CD8-positive, alpha-beta memory T cell (primary cell): Measurements from ENCODE around the gene SFT2D3. TPM values are rescaled to one million over a fixed set of nuclear protein-coding genes. Genes with fewer than 3 reads are reported as not detected.
A peak's percentile ranks its signal among the peaks of the same experiment; 100 is the strongest.

Experiments used
- CTCF ChIA-PET: fragments of 350-600 bp; sonication (Branson Sonifier 250); formaldehyde crosslinking; loops from one replicate; lab custom pipeline; 2021; ENCODE audit warnings: antibody characterized with exemption; lab: Charles Lee
- POLR2A ChIA-PET: fragments of 350-600 bp; sonication (Branson Sonifier 250); formaldehyde crosslinking; loops from one replicate; lab custom pipeline; 2021; ENCODE audit warnings: antibody characterized with exemption; lab: Charles Lee
- DNase-seq, 5 donors: peaks; one replicate each; pipeline versions ENCODE4 v3.0.0 to v3.0.0-alpha.2; 2020 to 2022; ENCODE audit warnings: mixed read lengths in 1 of 5
- H3K27ac ChIP-seq: one replicate; pipeline ENCODE4 v1.7.0; 2013; ENCODE audit warnings: low read depth, mild to moderate bottlenecking, low read length, moderate library complexity
- H3K27me3 ChIP-seq: 2 replicates; pipeline ENCODE4 v1.7.0; 2013; ENCODE audit warnings: low read length, mild to moderate bottlenecking; ENCODE audit not compliant: insufficient read depth, poor library complexity, severe bottlenecking
- H3K36me3 ChIP-seq: 2 replicates; pipeline ENCODE4 v1.7.0; 2013; ENCODE audit warnings: mild to moderate bottlenecking, low read length, moderate library complexity; ENCODE audit not compliant: insufficient read depth
- H3K4me1 ChIP-seq: 2 replicates; pipeline ENCODE4 v1.7.0; 2013; ENCODE audit warnings: mild to moderate bottlenecking, low read length, moderate library complexity; ENCODE audit not compliant: insufficient read depth
- H3K4me3 ChIP-seq: 2 replicates; pipeline ENCODE4 v1.7.0; 2013; ENCODE audit warnings: mild to moderate bottlenecking, low read length
- H3K9me3 ChIP-seq: 2 replicates; pipeline ENCODE4 v1.7.0; 2013; ENCODE audit warnings: mild to moderate bottlenecking, low read length
- H3K27ac Mint-ChIP-seq, 8 donors: one replicate each; pipeline ENCODE4 v1.8.0; 2020 to 2021; ENCODE audit warnings: mixed read lengths in 8 of 8, mild to moderate bottlenecking in 6 of 8, inconsistent platforms in 3 of 8, moderate library complexity in 3 of 8
- H3K27me3 Mint-ChIP-seq, 2 donors: one replicate each; pipeline ENCODE4 v1.8.0; 2020 to 2021; ENCODE audit warnings: mixed read lengths in 2 of 2, mild to moderate bottlenecking in 1 of 2, moderate library complexity in 1 of 2
- H3K36me3 Mint-ChIP-seq, 3 donors: one replicate each; pipeline ENCODE4 v1.8.0; 2020 to 2021; ENCODE audit warnings: mixed read lengths in 3 of 3, inconsistent platforms in 1 of 3, mild to moderate bottlenecking in 1 of 3
- H3K4me1 Mint-ChIP-seq, 3 donors: one replicate each; pipeline ENCODE4 v1.8.0; 2020 to 2021; ENCODE audit warnings: mixed read lengths in 3 of 3, inconsistent platforms in 1 of 3, mild to moderate bottlenecking in 1 of 3
- H3K4me3 Mint-ChIP-seq, 7 donors: one replicate each; pipeline ENCODE4 v1.8.0; 2020 to 2021; ENCODE audit warnings: mixed read lengths in 7 of 7, mild to moderate bottlenecking in 6 of 7, moderate library complexity in 4 of 7, inconsistent platforms in 2 of 7
- H3K9me3 Mint-ChIP-seq, 5 donors: one replicate each; pipeline ENCODE4 v1.8.0; 2020 to 2022; ENCODE audit warnings: mixed read lengths in 5 of 5, mild to moderate bottlenecking in 3 of 5, moderate library complexity in 2 of 5, inconsistent platforms in 1 of 5
- polyA plus RNA-seq: library from polyadenylated mRNA; unstranded; fragments of 300-500 nt; fragmentation: Illumina TruSeq; gene quantifications from one replicate; pipeline ENCODE4 v1.2.3, GENCODE V29; 2021
- total RNA-seq, 2 experiments: library from RNA; stranded (reverse); gene quantifications; one replicate each; pipeline ENCODE4 v1.2.3, GENCODE V29; 2021

Gene SFT2D3
- total and polyA plus RNA-seq, 3 experiments from 2014 or later, result 0.31 to 5.5 (median 4.6) TPM

DNA sequence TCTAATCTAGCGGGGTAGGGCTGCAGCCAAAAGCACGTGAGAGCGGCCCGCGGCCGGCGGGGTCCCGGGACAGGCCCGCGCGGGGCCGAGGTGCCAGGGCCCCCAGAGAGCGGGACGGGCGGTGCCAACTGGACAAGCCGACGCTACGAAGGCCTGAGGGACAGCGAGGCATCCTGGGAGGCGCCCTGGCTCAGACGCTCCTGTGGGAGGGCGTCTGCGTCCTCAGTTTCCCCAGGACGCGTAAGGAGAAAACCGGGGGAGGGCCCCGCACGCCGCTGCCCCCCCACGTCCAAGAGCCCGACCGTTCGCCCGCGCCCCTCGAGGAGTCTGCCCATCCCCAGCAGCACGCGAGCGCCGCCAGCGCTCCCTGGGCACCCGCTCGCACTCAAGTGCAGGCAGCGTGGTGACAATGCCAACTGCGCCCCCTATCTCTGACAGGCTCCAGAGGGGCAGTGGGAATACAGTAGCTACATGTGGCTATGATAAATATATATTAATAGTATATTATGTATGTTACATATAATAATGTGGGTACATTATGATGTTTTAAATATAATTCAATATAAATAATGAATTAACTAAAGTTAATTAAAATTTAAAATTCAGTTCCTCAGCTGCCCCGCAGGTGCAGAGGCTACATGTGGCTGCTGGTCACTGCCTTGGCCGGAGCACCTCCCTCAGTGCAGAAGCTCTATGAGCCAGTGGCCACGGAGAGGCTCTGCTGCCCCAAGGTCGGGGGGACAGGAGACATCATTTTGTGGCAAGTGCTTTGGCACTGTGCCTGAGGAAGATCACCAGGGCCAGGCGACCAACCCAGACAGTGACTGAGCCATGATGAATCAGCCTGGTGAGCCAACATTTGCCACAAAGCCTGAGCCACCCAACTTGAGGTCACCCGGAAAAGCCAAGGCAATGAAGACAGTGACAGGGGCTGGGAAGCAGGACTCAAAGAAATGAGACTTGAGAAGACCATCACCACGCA, 5.5 kb upstream of the SFT2D3 start:
- H3K9me3 Mint-ChIP-seq, result peaks cover 0 to 15% (median 11%) of the 10 kb centered on the region in 5 donors
- CTCF ChIA-PET, result interaction anchor here (1.0 kb wide), 1 partner anchor 8 kb away, joined by 4 read pairs; no protein-coding TSS in a partner anchor

DNA sequence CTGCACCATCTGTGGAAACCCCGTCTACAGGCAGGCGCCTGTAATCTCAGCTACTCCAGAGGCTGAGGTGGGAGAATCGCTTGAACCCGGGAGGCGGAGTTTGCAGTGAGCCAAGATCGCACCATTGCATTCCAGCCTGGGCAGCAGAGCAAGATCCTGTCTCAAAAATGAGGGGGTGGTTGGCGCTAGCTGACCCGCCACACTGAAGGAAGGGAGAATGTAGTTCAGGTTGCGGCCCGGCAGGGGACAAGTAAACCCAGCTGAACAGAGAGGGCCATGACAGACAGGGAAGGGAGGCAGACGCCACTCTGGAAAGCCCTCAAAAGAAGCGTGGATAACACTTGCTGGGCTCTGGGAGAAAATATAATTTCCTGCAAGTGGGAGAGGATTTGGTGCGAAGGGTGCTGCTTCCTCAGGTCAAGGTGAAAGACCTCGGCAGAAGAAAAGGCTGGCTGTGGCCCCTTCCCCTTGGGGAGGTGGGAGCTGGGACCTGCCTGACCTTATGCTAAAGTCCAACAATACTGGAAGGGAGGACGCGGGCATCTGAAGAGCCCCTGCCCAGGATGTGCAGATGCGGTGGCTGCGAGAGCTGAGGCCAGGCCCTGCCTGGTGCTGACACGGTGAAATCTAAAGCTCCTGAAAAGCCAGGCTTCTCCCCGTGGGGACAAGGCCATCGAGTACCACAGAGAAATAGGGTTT, 3.7 kb upstream of the SFT2D3 start:
- H3K9me3 ChIP-seq, result no peaks in the 10 kb centered on the region
- peaks cover 13% of the 10 kb centered on the region for H3K4me1 ChIP-seq
- peak overlapping the region in 2 of 8 donors; percentile 11 to 36 for H3K27ac Mint-ChIP-seq
- H3K4me3 ChIP-seq, result no peak overlapping the region
- POLR2A ChIA-PET, result no interaction called here
- no peaks in the 10 kb centered on the region for H3K36me3 ChIP-seq
- CTCF ChIA-PET, result no interaction called here
- peaks cover 0 to 10% of the 10 kb centered on the region in 2 donors for H3K27me3 Mint-ChIP-seq
- H3K4me3 Mint-ChIP-seq, result peak overlapping the region in 1 of 7 donors; percentile 19
- H3K9me3 Mint-ChIP-seq, result no peaks in the 10 kb centered on the region
- H3K27ac ChIP-seq, result no peak overlapping the region
- DNase-seq, result no peak
- H3K36me3 Mint-ChIP-seq, result peaks cover 4 to 8% (median 7%) of the 10 kb centered on the region in 3 donors
- H3K27me3 ChIP-seq, result no peaks in the 10 kb centered on the region
- H3K4me1 Mint-ChIP-seq, result peaks cover 17 to 19% (median 17%) of the 10 kb centered on the region in 3 donors

More for the DNA sequence above, 5.5 kb upstream of the SFT2D3 start:
- Histone ChIP-seq H3K27me3 (no peaks in the 10 kb centered on the region), H3K36me3 (no peaks in the 10 kb centered on the region), H3K27ac (no peak overlapping the region), H3K4me3 (no peak overlapping the region), H3K4me1 (peaks cover 6% of the 10 kb centered on the region), H3K9me3 (no peaks in the 10 kb centered on the region)
- Mint-ChIP-seq H3K27me3 (peaks cover 0 to 9% of the 10 kb centered on the region in 2 donors), H3K27ac (no peak overlapping the region), H3K36me3 (peaks cover 1 to 25% (median 7%) of the 10 kb centered on the region in 3 donors), H3K4me3 (no peak overlapping the region), H3K4me1 (peaks cover 8% of the 10 kb centered on the region in 3 donors)
- POLR2A ChIA-PET, result no interaction called here
- peak in 3 of 5 donors; percentile 14 to 47 (median 44) for DNase-seq

DNA sequence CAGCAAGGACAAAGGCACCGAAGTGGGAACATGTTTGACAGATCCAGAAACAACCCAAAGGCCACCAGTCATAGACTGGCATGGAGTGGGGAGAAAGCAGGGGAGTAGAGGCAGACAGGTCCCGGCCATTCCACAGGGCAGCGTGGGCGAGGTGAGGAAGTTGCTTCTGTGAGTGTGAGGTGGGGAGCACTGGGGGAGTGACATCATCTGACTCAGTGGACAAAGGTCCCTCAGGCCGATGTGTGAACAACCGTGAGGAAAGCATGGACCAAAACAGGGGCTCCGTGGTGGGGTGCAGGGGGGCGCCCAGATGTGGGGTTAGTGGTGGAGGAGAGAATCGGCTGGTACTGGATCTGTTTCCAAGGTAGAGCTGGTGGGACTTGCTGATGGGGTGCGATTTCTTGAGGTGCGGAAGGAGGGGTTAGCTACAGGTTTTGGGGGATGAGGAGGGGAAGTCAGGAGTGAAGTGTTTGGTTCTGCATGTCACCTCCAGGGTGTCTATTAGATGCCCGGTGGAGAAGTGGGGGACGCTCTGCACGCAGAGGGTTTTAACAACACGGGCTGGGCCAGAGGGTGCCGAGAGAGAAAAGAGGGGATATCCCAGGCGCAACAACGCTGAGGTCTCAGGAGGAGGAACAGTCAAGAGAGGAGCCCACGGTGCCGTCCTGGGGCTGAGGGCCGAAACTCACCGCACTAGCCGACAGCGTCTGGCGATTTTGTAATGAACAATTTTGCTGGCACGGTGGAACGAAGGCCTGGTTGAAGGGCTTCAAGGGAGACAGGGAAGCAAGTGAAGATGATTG, 2.5 kb upstream of the SFT2D3 start:
- ChIA-PET CTCF (no interaction called here), POLR2A (no interaction called here)
- peak overlapping the region in 3 of 8 donors; percentile 5 to 48 (median 41) for H3K27ac Mint-ChIP-seq
- H3K9me3 Mint-ChIP-seq, result no peaks in the 10 kb centered on the region
- Histone ChIP-seq H3K4me1 (peaks cover 25% of the 10 kb centered on the region), H3K4me3 (no peak overlapping the region), H3K27me3 (no peaks in the 10 kb centered on the region), H3K9me3 (no peaks in the 10 kb centered on the region), H3K36me3 (no peaks in the 10 kb centered on the region), H3K27ac (no peak overlapping the region)
- peaks cover 4 to 8% (median 7%) of the 10 kb centered on the region in 3 donors for H3K36me3 Mint-ChIP-seq
- H3K4me3 Mint-ChIP-seq, result peak overlapping the region in 3 of 7 donors; percentile 21 to 71 (median 67)
- peaks cover 27 to 29% (median 27%) of the 10 kb centered on the region in 3 donors for H3K4me1 Mint-ChIP-seq
- DNase-seq, result no peak
- H3K27me3 Mint-ChIP-seq, result peaks cover 0 to 10% of the 10 kb centered on the region in 2 donors

DNA sequence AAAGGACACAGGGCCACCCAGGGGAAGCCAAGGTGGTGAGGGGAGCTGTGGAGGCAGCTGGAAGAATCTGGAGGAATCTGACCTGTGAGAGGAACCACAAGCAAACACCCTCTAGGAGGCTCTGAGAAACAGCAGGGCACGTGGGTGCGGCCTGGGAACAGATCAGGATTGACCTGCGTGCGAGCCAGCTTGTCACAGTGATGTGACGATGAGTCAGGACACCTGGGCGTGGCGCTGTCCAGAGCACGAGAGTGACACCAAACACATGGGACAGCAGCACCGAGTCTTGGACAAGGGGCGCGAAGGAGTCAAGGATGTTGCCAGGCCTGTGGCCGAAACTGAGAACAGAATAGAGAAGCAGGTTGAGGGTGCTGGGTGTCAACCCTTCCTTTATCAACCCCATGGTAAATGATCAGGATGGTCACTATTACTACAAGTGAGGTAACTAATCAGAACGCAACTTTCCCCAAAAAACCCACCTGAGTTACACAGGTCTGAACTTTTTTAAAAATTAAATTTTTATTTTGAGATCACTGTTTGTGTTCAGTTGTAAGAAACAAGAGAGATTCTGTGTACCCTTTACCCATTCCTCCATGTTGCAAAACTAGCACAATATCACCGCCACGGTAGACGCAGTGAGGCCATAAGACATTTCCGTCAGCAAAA, 637 bp upstream of the SFT2D3 start:
- peak overlapping the region; percentile 77 for H3K4me3 ChIP-seq
- Mint-ChIP-seq H3K36me3 (peaks cover 6 to 22% (median 8%) of the 10 kb centered on the region in 3 donors), H3K4me3 (peak overlapping the region; percentile 92 to 99 (median 94)), H3K9me3 (no peaks in the 10 kb centered on the region), H3K4me1 (peaks cover 45 to 48% (median 46%) of the 10 kb centered on the region in 3 donors), H3K27ac (peak overlapping the region; percentile 95 to 100 (median 98)), H3K27me3 (peaks cover 0 to 10% of the 10 kb centered on the region in 2 donors)
- H3K36me3 ChIP-seq, result peaks cover 7% of the 10 kb centered on the region
- peaks cover 41% of the 10 kb centered on the region for H3K4me1 ChIP-seq
- H3K27me3 ChIP-seq, result no peaks in the 10 kb centered on the region
- peak overlapping the region; percentile 82 for H3K27ac ChIP-seq
- CTCF ChIA-PET, result interaction anchor here (0.9 kb wide), 1 partner anchor 111 kb away, joined by 3 read pairs; the partner anchor contains the start of gene WDR33
- H3K9me3 ChIP-seq, result no peaks in the 10 kb centered on the region
- DNase-seq, result peak in 2 of 5 donors; percentile 4 to 55
- POLR2A ChIA-PET, result interaction anchor here (0.9 to 1.8 kb wide), 2 partner anchors 25 to 174 kb away, joined by 3 to 11 read pairs; partner anchors contain the start of gene IWS1

DNA sequence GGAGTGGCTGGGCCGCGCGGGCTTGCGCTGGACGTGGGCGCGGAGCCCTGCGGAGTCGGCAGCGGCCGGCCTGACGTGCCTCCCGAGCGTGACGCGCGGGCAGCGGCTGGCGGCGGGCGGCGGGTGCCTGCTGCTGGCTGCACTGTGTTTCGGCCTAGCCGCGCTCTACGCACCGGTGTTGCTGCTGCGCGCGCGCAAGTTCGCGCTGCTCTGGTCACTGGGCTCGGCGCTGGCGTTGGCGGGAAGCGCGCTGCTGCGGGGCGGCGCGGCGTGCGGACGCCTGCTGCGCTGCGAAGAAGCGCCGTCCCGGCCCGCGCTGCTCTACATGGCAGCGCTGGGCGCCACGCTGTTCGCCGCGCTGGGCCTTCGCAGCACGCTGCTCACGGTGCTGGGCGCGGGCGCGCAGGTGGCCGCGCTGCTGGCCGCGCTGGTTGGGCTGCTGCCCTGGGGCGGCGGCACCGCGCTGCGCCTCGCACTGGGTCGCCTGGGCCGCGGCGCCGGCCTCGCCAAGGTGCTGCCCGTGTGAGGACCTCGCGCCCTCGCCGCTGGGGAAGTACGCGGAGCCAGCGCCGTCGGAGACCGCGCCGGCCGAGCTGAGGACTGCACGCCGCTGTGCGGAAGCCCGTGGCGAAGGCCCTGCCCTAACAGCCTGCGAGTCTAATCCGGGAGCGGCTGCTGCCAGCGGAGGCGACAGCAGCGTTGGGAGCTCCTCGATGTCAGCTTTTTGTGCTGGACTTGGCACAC, 526 bp downstream of the SFT2D3 start:
- H3K27ac Mint-ChIP-seq, result peak overlapping the region; percentile 30 to 100 (median 95)
- CTCF ChIA-PET, result interaction anchor here (0.8 to 1.8 kb wide), 5 partner anchors 12 to 110 kb away, joined by 3 to 6 read pairs (median 3); partner anchors contain the start of gene WDR33
- H3K4me1 Mint-ChIP-seq, result peaks cover 48 to 51% (median 50%) of the 10 kb centered on the region in 3 donors
- peak overlapping the region; percentile 89 to 99 (median 94) for H3K4me3 Mint-ChIP-seq
- peaks cover 0 to 8% of the 10 kb centered on the region in 2 donors for H3K27me3 Mint-ChIP-seq
- peak overlapping the region; percentile 82 for H3K27ac ChIP-seq
- peaks cover 6 to 34% (median 8%) of the 10 kb centered on the region in 3 donors for H3K36me3 Mint-ChIP-seq
- POLR2A ChIA-PET, result interaction anchor here (0.6 to 1.8 kb wide), 9 partner anchors 13 to 389 kb away, joined by 3 to 11 read pairs (median 3); partner anchors contain the start of genes IWS1, POLR2D, UGGT1 and WDR33
- H3K4me3 ChIP-seq, result peak overlapping the region; percentile 77
- H3K9me3 ChIP-seq, result no peaks in the 10 kb centered on the region
- DNase-seq, result peak; percentile 68 to 86 (median 81)
- H3K9me3 Mint-ChIP-seq, result no peaks in the 10 kb centered on the region
- no peaks in the 10 kb centered on the region for H3K27me3 ChIP-seq
- peaks cover 13% of the 10 kb centered on the region for H3K36me3 ChIP-seq
- H3K4me1 ChIP-seq, result peaks cover 41% of the 10 kb centered on the region

DNA sequence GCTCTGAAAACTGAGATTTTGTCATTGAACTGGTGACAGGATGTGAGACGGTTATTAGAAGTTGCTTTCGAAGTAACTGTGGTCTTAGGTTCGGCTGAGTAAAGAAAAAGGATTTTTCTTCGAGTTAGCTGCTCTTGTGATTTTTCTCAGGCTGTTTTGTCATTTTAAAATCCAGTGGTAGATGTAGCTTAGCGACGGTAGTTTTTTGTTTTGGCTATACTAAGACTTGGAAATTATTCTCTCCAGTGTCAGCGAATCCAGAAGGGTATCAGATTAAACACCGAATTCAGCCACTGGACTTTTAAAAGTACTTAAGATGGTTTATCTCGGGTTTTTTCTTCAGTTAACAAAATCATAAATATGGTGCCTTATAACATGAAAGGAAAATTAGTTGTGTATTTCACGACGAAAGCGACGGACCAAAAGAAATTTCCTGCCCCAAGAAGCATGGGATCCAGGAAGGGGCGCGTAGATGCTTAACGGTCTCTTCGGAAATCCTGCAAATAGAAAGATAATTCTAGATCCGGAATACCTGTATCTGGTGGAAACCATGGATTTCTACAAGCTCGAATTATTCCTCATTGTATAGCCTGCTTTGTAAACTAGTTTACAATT, 1.2 kb downstream of the SFT2D3 start:
- H3K27ac ChIP-seq, result peak overlapping the region; percentile 82
- H3K27me3 Mint-ChIP-seq, result peaks cover 0 to 4% of the 10 kb centered on the region in 2 donors
- POLR2A ChIA-PET, result interaction anchor here (0.6 to 1.8 kb wide), 8 partner anchors 12 to 389 kb away, joined by 3 to 11 read pairs (median 3); partner anchors contain the start of genes IWS1, POLR2D, UGGT1 and WDR33
- no peak for DNase-seq
- H3K4me1 ChIP-seq, result peaks cover 41% of the 10 kb centered on the region
- H3K27ac Mint-ChIP-seq, result peak overlapping the region; percentile 30 to 100 (median 95)
- peak overlapping the region; percentile 84 to 98 (median 89) for H3K4me3 Mint-ChIP-seq
- H3K36me3 Mint-ChIP-seq, result peaks cover 8 to 37% (median 8%) of the 10 kb centered on the region in 3 donors
- no peaks in the 10 kb centered on the region for H3K27me3 ChIP-seq
- peaks cover 13% of the 10 kb centered on the region for H3K36me3 ChIP-seq
- no peaks in the 10 kb centered on the region for H3K9me3 Mint-ChIP-seq
- peak overlapping the region; percentile 64 for H3K4me3 ChIP-seq
- H3K4me1 Mint-ChIP-seq, result peaks cover 48 to 51% (median 50%) of the 10 kb centered on the region in 3 donors
- no peaks in the 10 kb centered on the region for H3K9me3 ChIP-seq
- CTCF ChIA-PET, result interaction anchor here (0.8 to 2.1 kb wide), 5 partner anchors 11 to 58 kb away, joined by 3 to 6 read pairs (median 3); no protein-coding TSS in a partner anchor
